GM12878 (cell line): ENCODE measurements around the gene CYB5D1. TPM values are rescaled to one million over a fixed set of nuclear protein-coding genes. Genes with fewer than 3 reads are reported as not detected.

ENCODE experiments used
- CHD1 ChIP-seq: IDR thresholded peaks from 2 replicates; pipeline ENCODE4 v1.6.1; 2012; ENCODE audit warnings: low read depth, low read length, improper control_type of control experiment
- EP300 ChIP-seq, 2 experiments: fragments of 150-350 bp in 1 of 2; IDR thresholded peaks; 2 replicates each; pipeline ENCODE4 v1.6.1; 2011 to 2012; ENCODE audit warnings: low read depth in 2 of 2, low read length in 2 of 2, borderline replicate concordance in 1 of 2, improper control_type of control experiment in 1 of 2, inconsistent platforms in 1 of 2; ENCODE audit not compliant: control insufficient read depth in 1 of 2
- ESRRA ChIP-seq: IDR thresholded peaks from 2 replicates; pipeline ENCODE4 v1.6.1; 2012; ENCODE audit warnings: mild to moderate bottlenecking, low read length, improper control_type of control experiment
- FOXM1 ChIP-seq: IDR thresholded peaks from 2 replicates; pipeline ENCODE4 v1.6.1; 2012; ENCODE audit warnings: low read depth, mild to moderate bottlenecking, inconsistent platforms, low read length, moderate library complexity
- GATAD2B ChIP-seq: fragments of 450-650 bp; conservative IDR thresholded peaks from 2 replicates; pipeline ENCODE4 v1.6.1; 2017; ENCODE audit warnings: low read depth, mild to moderate bottlenecking, moderate library complexity
- MTA3 ChIP-seq: IDR thresholded peaks from 2 replicates; pipeline ENCODE4 v1.6.1; 2012; ENCODE audit warnings: low read length, inconsistent platforms, borderline replicate concordance
- MYC ChIP-seq: IDR thresholded peaks from 2 replicates; pipeline ENCODE4 v1.6.1; 2011; ENCODE audit warnings: mild to moderate bottlenecking, low read length, moderate library complexity, inconsistent platforms; ENCODE audit not compliant: insufficient read depth, insufficient replicate concordance, insufficient read length, severe bottlenecking
- RCOR1 ChIP-seq: conservative IDR thresholded peaks from 2 replicates; pipeline ENCODE4 v1.6.1; 2012; ENCODE audit warnings: low read depth, low read length, improper control_type of control experiment
- STAT3 ChIP-seq: IDR thresholded peaks from 2 replicates; pipeline ENCODE4 v1.6.1; 2011; ENCODE audit warnings: low read depth, low read length, improper control_type of control experiment
- TBL1XR1 ChIP-seq: IDR thresholded peaks from 2 replicates; pipeline ENCODE4 v1.6.1; 2012; ENCODE audit warnings: low read depth, low read length, improper control_type of control experiment
- TCF7 ChIP-seq: IDR thresholded peaks from 2 replicates; pipeline ENCODE4 v1.6.1; 2014; ENCODE audit warnings: antibody characterized with exemption, borderline replicate concordance
- ZBED1 ChIP-seq: IDR thresholded peaks from 2 replicates; pipeline ENCODE4 v1.6.1; 2016; ENCODE audit warnings: borderline replicate concordance
- ZNF24 ChIP-seq: fragments of 450-650 bp; IDR thresholded peaks from 2 replicates; pipeline ENCODE4 v1.6.1; 2017; ENCODE audit warnings: antibody characterized with exemption, mild to moderate bottlenecking
- polyA plus RNA-seq, 11 experiments: library from polyadenylated mRNA; depleted of rRNA in 4 of 11; unstranded in 6 of 11; stranded (reverse) in 5 of 11; fragments of >200 nt; fragmentation: Nextera tagmentation in 4 of 11; fragmentation: Illumina TruSeq in 1 of 11; extraction: Ambion mirVana in 4 of 11; extraction: Trizol in 1 of 11; gene quantifications; 1 replicate in 1 of 11; 2 replicates in 10 of 11; pipeline versions ENCODE4 v1.2.1 to v1.2.3, GENCODE V29; 2011 to 2016; ENCODE audit warnings: inconsistent platforms in 2 of 11, missing spikeins in 2 of 11, low read depth in 1 of 11
- total RNA-seq, 4 experiments: library from RNA; depleted of rRNA in 3 of 4; stranded (reverse); fragments of >200 nt in 3 of 4; fragmentation: Illumina TruSeq in 1 of 4; extraction: Trizol in 1 of 4; gene quantifications; 2 replicates each; pipeline versions ENCODE4 v1.2.1 to v1.2.3, GENCODE V29; 2013 to 2021
- TF ChIP-seq, protein P1 (sequence below): fragments of 450-650 bp; IDR thresholded peaks from 2 replicates; pipeline ENCODE4 v1.6.1; 2017; ENCODE audit warnings: mild to moderate bottlenecking, moderate library complexity
- TF ChIP-seq, protein P2 (sequence below): fragments of 450-650 bp; IDR thresholded peaks from 2 replicates; pipeline ENCODE4 v1.6.1; 2016; ENCODE audit warnings: mild to moderate bottlenecking
- TF ChIP-seq, protein P3 (sequence below): fragments of 450-650 bp; formaldehyde crosslinking; IDR thresholded peaks from 2 replicates; pipeline ENCODE4 v1.5.0; 2022; ENCODE audit warnings: mild to moderate bottlenecking, missing genetic modification characterization
- TF ChIP-seq, protein P4 (sequence below): IDR thresholded peaks from 2 replicates; pipeline ENCODE4 v1.6.1; 2012; ENCODE audit warnings: low read depth, low read length, improper control_type of control experiment

CYB5D1 gene
- total and polyA plus RNA-seq, 10 of the 15 experiments (the other 5 are each of a cell fraction or from before 2014, with no cell fraction given): 1.6 to 8.7 (median 6.4) TPM

DNA sequence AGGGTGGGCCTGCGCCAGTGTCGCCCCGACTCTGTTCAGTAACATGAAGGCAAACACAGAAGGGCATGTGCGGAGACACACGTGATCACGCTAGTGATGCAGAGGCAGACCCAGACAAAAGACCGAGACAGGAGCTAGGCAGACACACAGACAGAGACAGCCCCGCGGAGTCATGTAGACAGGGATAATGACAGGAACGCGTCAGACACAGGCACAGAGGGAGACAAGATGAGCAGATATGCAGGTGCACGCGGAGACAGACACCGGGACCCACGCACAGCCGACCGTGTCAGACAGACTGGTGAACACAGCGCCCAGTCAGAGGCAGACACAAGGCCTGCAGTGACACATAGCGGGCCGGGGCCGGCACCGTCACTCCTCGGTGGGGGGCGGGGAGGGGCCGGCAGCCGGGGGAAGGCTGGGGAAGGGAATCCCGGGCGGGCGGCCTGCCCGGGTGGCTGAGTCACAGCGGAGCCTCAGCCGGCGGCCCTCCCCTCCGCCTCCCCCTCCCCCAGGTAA lies 16.3 kb upstream of the CYB5D1 start (continued):
- TF ChIP-seq, protein P1, sequence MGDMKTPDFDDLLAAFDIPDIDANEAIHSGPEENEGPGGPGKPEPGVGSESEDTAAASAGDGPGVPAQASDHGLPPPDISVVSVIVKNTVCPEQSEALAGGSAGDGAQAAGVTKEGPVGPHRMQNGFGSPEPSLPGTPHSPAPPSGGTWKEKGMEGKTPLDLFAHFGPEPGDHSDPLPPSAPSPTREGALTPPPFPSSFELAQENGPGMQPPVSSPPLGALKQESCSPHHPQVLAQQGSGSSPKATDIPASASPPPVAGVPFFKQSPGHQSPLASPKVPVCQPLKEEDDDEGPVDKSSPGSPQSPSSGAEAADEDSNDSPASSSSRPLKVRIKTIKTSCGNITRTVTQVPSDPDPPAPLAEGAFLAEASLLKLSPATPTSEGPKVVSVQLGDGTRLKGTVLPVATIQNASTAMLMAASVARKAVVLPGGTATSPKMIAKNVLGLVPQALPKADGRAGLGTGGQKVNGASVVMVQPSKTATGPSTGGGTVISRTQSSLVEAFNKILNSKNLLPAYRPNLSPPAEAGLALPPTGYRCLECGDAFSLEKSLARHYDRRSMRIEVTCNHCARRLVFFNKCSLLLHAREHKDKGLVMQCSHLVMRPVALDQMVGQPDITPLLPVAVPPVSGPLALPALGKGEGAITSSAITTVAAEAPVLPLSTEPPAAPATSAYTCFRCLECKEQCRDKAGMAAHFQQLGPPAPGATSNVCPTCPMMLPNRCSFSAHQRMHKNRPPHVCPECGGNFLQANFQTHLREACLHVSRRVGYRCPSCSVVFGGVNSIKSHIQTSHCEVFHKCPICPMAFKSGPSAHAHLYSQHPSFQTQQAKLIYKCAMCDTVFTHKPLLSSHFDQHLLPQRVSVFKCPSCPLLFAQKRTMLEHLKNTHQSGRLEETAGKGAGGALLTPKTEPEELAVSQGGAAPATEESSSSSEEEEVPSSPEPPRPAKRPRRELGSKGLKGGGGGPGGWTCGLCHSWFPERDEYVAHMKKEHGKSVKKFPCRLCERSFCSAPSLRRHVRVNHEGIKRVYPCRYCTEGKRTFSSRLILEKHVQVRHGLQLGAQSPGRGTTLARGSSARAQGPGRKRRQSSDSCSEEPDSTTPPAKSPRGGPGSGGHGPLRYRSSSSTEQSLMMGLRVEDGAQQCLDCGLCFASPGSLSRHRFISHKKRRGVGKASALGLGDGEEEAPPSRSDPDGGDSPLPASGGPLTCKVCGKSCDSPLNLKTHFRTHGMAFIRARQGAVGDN: no peak
- TF ChIP-seq, protein P2, sequence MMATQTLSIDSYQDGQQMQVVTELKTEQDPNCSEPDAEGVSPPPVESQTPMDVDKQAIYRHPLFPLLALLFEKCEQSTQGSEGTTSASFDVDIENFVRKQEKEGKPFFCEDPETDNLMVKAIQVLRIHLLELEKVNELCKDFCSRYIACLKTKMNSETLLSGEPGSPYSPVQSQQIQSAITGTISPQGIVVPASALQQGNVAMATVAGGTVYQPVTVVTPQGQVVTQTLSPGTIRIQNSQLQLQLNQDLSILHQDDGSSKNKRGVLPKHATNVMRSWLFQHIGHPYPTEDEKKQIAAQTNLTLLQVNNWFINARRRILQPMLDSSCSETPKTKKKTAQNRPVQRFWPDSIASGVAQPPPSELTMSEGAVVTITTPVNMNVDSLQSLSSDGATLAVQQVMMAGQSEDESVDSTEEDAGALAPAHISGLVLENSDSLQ: no peak
- TF ChIP-seq STAT3 (no peak), FOXM1 (no peak), GATAD2B (no peak), TBL1XR1 (no peak), ESRRA (no peak), ZBED1 (no peak), EP300 (IDR thresholded peaks at IDR 0.05; ENCODE audit: borderline replicate concordance in 1 of 2, control insufficient read depth in 1 of 2, low read depth in 2 of 2, low read length in 2 of 2) (no peak), MTA3 (no peak), MYC (no peak), ZNF24 (no peak), RCOR1 (no peak), CHD1 (no peak), TCF7 (no peak)
- TF ChIP-seq, protein P3, sequence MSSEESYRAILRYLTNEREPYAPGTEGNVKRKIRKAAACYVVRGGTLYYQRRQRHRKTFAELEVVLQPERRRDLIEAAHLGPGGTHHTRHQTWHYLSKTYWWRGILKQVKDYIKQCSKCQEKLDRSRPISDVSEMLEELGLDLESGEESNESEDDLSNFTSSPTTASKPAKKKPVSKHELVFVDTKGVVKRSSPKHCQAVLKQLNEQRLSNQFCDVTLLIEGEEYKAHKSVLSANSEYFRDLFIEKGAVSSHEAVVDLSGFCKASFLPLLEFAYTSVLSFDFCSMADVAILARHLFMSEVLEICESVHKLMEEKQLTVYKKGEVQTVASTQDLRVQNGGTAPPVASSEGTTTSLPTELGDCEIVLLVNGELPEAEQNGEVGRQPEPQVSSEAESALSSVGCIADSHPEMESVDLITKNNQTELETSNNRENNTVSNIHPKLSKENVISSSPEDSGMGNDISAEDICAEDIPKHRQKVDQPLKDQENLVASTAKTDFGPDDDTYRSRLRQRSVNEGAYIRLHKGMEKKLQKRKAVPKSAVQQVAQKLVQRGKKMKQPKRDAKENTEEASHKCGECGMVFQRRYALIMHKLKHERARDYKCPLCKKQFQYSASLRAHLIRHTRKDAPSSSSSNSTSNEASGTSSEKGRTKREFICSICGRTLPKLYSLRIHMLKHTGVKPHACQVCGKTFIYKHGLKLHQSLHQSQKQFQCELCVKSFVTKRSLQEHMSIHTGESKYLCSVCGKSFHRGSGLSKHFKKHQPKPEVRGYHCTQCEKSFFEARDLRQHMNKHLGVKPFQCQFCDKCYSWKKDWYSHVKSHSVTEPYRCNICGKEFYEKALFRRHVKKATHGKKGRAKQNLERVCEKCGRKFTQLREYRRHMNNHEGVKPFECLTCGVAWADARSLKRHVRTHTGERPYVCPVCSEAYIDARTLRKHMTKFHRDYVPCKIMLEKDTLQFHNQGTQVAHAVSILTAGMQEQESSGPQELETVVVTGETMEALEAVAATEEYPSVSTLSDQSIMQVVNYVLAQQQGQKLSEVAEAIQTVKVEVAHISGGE (CRISPR knock-in tag): no peak
- TF ChIP-seq, protein P4, sequence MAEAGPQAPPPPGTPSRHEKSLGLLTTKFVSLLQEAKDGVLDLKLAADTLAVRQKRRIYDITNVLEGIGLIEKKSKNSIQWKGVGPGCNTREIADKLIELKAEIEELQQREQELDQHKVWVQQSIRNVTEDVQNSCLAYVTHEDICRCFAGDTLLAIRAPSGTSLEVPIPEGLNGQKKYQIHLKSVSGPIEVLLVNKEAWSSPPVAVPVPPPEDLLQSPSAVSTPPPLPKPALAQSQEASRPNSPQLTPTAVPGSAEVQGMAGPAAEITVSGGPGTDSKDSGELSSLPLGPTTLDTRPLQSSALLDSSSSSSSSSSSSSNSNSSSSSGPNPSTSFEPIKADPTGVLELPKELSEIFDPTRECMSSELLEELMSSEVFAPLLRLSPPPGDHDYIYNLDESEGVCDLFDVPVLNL: no peak
